ENCODE measurements around the gene SHC3. TPM values are rescaled to one million over a fixed set of nuclear protein-coding genes. Genes with fewer than 3 reads are reported as not detected.

SHC3 gene
- total RNA-seq, 2 donors from 2014 or later: not detected

GRCh38 chr9:89037346-89037745 is 141.3 kb downstream of the SHC3 start:
- no peak for ATAC-seq (replicated peaks)
- Mint-ChIP-seq H3K27me3 (peaks cover 9% of the 10 kb centered on the region), H3K4me3 (no peak overlapping the region), H3K27ac (no peak overlapping the region), H3K36me3 (ENCODE audit: low read depth) (no peaks in the 10 kb centered on the region), H3K9me3 (no peaks in the 10 kb centered on the region), H3K4me1 (no peaks in the 10 kb centered on the region)

DNA sequence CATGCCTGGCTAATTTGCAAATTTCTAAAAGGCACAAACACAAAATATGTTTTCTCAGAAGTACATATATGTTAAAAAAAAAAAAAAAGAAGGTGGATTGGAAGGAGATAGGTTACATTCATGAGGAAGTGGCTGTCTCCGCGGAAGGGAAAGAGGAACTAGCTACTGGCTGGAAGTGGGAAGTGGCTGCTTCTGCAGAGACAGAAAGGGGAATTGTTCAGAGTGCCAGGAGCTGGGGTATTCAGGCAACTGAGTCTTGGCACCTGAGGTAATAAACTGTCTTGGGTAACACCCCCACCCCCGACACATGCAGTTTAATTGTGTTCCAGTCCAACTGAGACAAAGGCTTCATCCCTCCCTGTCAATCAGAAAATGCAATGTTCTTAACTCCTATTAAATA is 141.7 kb downstream of the SHC3 start:
- Mint-ChIP-seq H3K27me3 (peaks cover 12% of the 10 kb centered on the region), H3K4me3 (no peak overlapping the region), H3K9me3 (no peaks in the 10 kb centered on the region), H3K27ac (no peak overlapping the region), H3K36me3 (ENCODE audit: low read depth) (no peaks in the 10 kb centered on the region), H3K4me1 (no peaks in the 10 kb centered on the region)
- ATAC-seq (replicated peaks): no peak

- no peak for ATAC-seq (replicated peaks)
- Mint-ChIP-seq H3K9me3 (no peaks in the 10 kb centered on the region), H3K4me3 (no peak overlapping the region), H3K27me3 (peaks cover 15% of the 10 kb centered on the region), H3K4me1 (no peaks in the 10 kb centered on the region), H3K36me3 (ENCODE audit: low read depth) (no peaks in the 10 kb centered on the region), H3K27ac (no peak overlapping the region)
These were observed 142.2 kb downstream of the SHC3 start for GRCh38 chr9:89036383-89036782.

- ATAC-seq (replicated peaks): no peak
- no peaks in the 10 kb centered on the region for H3K36me3 Mint-ChIP-seq (ENCODE audit: low read depth)
- H3K27me3 Mint-ChIP-seq: peaks cover 19% of the 10 kb centered on the region
- H3K4me1 Mint-ChIP-seq: no peaks in the 10 kb centered on the region
- no peak overlapping the region for H3K4me3 Mint-ChIP-seq
- H3K27ac Mint-ChIP-seq: no peak overlapping the region
- peaks cover 9% of the 10 kb centered on the region for H3K9me3 Mint-ChIP-seq
These were observed 146.0 kb downstream of the SHC3 start for GRCh38 chr9:89032661-89033060.

- peaks cover 19% of the 10 kb centered on the region for H3K27me3 Mint-ChIP-seq
These were observed 146.4 kb downstream of the SHC3 start for GRCh38 chr9:89032173-89032572.

DNA sequence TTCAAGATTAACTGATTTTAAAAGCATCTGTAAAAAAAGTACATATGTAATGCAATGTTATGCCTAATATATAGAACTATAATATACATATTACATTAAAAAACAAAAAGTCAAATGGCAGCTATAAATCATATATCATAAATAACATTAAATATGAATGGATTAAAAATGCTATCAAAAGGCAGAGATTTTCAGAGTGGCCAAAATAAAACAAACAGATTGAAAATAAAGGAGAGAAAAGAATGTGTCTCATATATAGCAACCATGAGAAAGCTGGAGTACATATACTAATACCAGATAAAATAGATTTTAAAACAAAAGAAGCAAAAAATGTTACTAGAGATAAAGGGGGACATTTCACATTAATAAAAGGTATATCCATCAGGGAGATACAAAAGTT is 148.8 kb downstream of the SHC3 start:
- ATAC-seq (replicated peaks): no peak
- Mint-ChIP-seq H3K9me3 (peaks cover 9% of the 10 kb centered on the region), H3K27me3 (peaks cover 21% of the 10 kb centered on the region), H3K27ac (no peak overlapping the region), H3K4me3 (no peak overlapping the region), H3K36me3 (ENCODE audit: low read depth) (no peaks in the 10 kb centered on the region), H3K4me1 (no peaks in the 10 kb centered on the region)

More at GRCh38 chr9:89032173-89032572, 146.4 kb downstream of the SHC3 start:
- no peaks in the 10 kb centered on the region for H3K4me1 Mint-ChIP-seq
- no peaks in the 10 kb centered on the region for H3K36me3 Mint-ChIP-seq (ENCODE audit: low read depth)
- no peak for ATAC-seq (replicated peaks)
- peaks cover 9% of the 10 kb centered on the region for H3K9me3 Mint-ChIP-seq
- H3K4me3 Mint-ChIP-seq: no peak overlapping the region
- H3K27ac Mint-ChIP-seq: no peak overlapping the region

DNA sequence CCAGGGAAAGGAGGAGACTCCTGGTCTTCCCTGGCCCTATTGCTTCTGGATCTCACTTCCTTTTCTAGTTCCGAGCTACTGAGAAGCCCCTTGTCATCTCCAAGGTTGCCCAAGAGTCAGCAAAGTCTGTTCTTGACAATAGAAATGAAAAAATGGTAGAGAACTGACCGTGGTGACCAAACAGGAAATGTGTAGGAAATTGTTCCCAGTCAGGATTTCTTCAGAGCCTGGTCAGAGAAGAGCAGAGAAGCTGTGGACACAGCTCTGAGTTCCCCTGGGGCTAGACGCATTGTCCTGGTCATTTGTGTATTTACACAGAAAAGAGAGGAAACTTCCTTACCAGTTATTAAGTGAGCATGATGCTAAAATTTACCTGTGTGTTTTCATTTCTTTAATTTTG is 151.7 kb downstream of the SHC3 start:
- Mint-ChIP-seq H3K4me3 (no peak overlapping the region), H3K27me3 (peaks cover 12% of the 10 kb centered on the region), H3K9me3 (peaks cover 9% of the 10 kb centered on the region), H3K27ac (no peak overlapping the region), H3K4me1 (no peaks in the 10 kb centered on the region), H3K36me3 (ENCODE audit: low read depth) (no peaks in the 10 kb centered on the region)
- no peak for ATAC-seq (replicated peaks)

GRCh38 chr9:89025553-89025952 is 153.1 kb downstream of the SHC3 start:
- H3K9me3 Mint-ChIP-seq: peaks cover 6% of the 10 kb centered on the region
- no peak overlapping the region for H3K4me3 Mint-ChIP-seq
- no peaks in the 10 kb centered on the region for H3K36me3 Mint-ChIP-seq (ENCODE audit: low read depth)
- no peak for ATAC-seq (replicated peaks)
- H3K27ac Mint-ChIP-seq: no peak overlapping the region
- H3K4me1 Mint-ChIP-seq: no peaks in the 10 kb centered on the region
- H3K27me3 Mint-ChIP-seq: peaks cover 7% of the 10 kb centered on the region

- Mint-ChIP-seq H3K27me3 (peaks cover 7% of the 10 kb centered on the region), H3K36me3 (ENCODE audit: low read depth) (no peaks in the 10 kb centered on the region), H3K27ac (no peak overlapping the region), H3K9me3 (no peaks in the 10 kb centered on the region), H3K4me3 (no peak overlapping the region), H3K4me1 (no peaks in the 10 kb centered on the region)
- ATAC-seq (replicated peaks): no peak
These were observed 153.9 kb downstream of the SHC3 start for GRCh38 chr9:89024727-89025126.

DNA sequence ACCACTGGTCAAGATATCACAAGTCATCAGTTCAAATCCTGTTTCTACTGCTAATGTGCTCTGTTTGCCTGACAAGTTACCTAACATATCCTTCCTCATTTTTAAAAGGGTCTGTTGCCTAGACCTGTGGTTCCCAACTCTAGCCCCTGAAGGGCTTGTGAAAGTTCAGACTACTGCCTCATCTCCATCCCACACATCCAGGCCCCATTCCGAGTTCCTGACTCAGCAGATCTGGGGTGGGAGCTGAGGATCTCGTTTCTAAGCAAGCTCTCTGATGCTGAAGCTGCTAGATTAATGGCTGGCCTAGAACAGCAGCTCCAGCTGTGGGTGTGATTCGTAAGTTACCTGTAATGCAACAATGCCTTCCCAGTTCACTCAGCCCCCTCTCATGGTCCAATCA is 154.9 kb downstream of the SHC3 start:
- no peak overlapping the region for H3K27ac Mint-ChIP-seq
- H3K27me3 Mint-ChIP-seq: peaks cover 7% of the 10 kb centered on the region
- no peaks in the 10 kb centered on the region for H3K9me3 Mint-ChIP-seq
- no peaks in the 10 kb centered on the region for H3K4me1 Mint-ChIP-seq
- no peak for ATAC-seq (replicated peaks)
- H3K4me3 Mint-ChIP-seq: no peak overlapping the region
- H3K36me3 Mint-ChIP-seq (ENCODE audit: low read depth): no peaks in the 10 kb centered on the region

GRCh38 chr9:89022902-89023301 is 155.7 kb downstream of the SHC3 start:
- no peaks in the 10 kb centered on the region for H3K9me3 Mint-ChIP-seq
- H3K4me1 Mint-ChIP-seq: no peaks in the 10 kb centered on the region
- peaks cover 4% of the 10 kb centered on the region for H3K27me3 Mint-ChIP-seq
- no peaks in the 10 kb centered on the region for H3K36me3 Mint-ChIP-seq (ENCODE audit: low read depth)
- no peak for ATAC-seq (replicated peaks)
- H3K27ac Mint-ChIP-seq: no peak overlapping the region
- H3K4me3 Mint-ChIP-seq: no peak overlapping the region

GRCh38 chr9:89022001-89022759 is 156.4 kb downstream of the SHC3 start:
- H3K4me1 Mint-ChIP-seq: no peaks in the 10 kb centered on the region
- H3K4me3 Mint-ChIP-seq: no peak overlapping the region
- no peaks in the 10 kb centered on the region for H3K36me3 Mint-ChIP-seq (ENCODE audit: low read depth)
- H3K9me3 Mint-ChIP-seq: no peaks in the 10 kb centered on the region
- H3K27ac Mint-ChIP-seq: no peak overlapping the region
- no peak for ATAC-seq (replicated peaks)
- peaks cover 4% of the 10 kb centered on the region for H3K27me3 Mint-ChIP-seq

- Mint-ChIP-seq H3K27ac (no peak overlapping the region), H3K27me3 (no peaks in the 10 kb centered on the region), H3K36me3 (ENCODE audit: low read depth) (no peaks in the 10 kb centered on the region), H3K4me3 (no peak overlapping the region), H3K9me3 (no peaks in the 10 kb centered on the region), H3K4me1 (no peaks in the 10 kb centered on the region)
- no peak for ATAC-seq (replicated peaks)
These were observed 157.3 kb downstream of the SHC3 start for GRCh38 chr9:89021154-89021803.

- no peak overlapping the region for H3K4me3 Mint-ChIP-seq
- H3K4me1 Mint-ChIP-seq: no peaks in the 10 kb centered on the region
- no peak overlapping the region for H3K27ac Mint-ChIP-seq
- H3K27me3 Mint-ChIP-seq: no peaks in the 10 kb centered on the region
- H3K9me3 Mint-ChIP-seq: no peaks in the 10 kb centered on the region
- no peaks in the 10 kb centered on the region for H3K36me3 Mint-ChIP-seq (ENCODE audit: low read depth)
- ATAC-seq (replicated peaks): no peak
These were observed 157.9 kb downstream of the SHC3 start for GRCh38 chr9:89020754-89021153.

DNA sequence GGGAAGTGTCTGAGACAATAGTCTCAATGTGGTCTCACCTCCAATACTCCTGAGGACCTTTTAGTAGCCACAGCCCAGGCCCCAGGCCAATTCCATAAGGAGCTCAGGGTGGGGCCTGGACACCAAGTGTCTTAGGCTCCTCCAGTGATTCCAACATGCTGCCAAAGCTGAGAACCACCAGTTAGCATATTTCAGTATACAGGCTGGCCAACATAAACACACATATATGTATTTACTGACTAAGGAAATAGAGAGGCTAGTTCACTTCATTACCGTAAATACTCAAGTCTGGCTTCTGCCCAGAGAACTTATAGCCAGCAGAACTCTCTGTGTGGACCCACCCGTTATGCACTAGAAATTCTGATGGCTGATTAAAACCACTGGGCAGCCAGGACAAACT is 163.3 kb downstream of the SHC3 start:
- no peaks in the 10 kb centered on the region for H3K36me3 Mint-ChIP-seq (ENCODE audit: low read depth)
- H3K4me3 Mint-ChIP-seq: no peak overlapping the region
- ATAC-seq (replicated peaks): no peak

More for the DNA sequence above, 163.3 kb downstream of the SHC3 start:
- H3K27ac Mint-ChIP-seq: no peak overlapping the region
- H3K4me1 Mint-ChIP-seq: no peaks in the 10 kb centered on the region
- H3K9me3 Mint-ChIP-seq: no peaks in the 10 kb centered on the region
- H3K27me3 Mint-ChIP-seq: peaks cover 7% of the 10 kb centered on the region

All from activated T-helper 17 cell treated with anti-CD3 and anti-CD28 coated beads, Interleukin-2, amount 50 U/mL, for 72 hours (primary cell).